ENCODE measurements around the gene CELSR1. TPM values are rescaled to one million over a fixed set of nuclear protein-coding genes. Genes with fewer than 3 reads are reported as not detected.

CELSR1 gene
- total RNA-seq, 1 experiment from 2014 or later, result 22.6 TPM

DNA sequence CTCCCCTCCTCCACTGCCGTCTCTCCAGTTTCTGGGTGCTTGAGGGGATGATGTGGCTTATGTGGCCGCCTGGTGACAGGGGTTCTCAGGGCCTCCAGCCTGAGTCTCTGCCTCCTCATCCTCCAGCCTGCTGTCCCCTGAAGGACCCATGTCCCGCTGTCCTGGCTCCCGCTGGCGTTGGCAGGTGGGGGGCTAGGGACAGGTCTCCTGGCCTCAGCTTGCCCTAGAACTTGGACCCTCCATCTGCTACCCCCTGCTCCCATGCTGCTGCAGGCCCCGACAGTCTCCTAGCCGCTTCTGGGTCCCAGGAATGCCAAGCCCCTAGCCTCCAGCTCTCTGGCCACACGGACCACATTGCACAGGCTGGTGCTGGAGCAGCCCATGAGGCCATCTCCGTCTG lies 13.9 kb upstream of the CELSR1 start:
- no peaks in the 10 kb centered on the region for H3K79me1 ChIP-seq (ENCODE audit: insufficient read depth, low read depth, low read length, poor library complexity, severe bottlenecking)
- H3K27ac Mint-ChIP-seq, result no peak overlapping the region
- H3K4me1 ChIP-seq (ENCODE audit: insufficient read depth, low read length), result no peaks in the 10 kb centered on the region
- peaks cover 4 to 6% of the 10 kb centered on the region in 2 experiments for H3K9me3 Mint-ChIP-seq
- no peak overlapping the region for H3T11ph ChIP-seq (ENCODE audit: low read length)
- no peak overlapping the region for H2BK15ac ChIP-seq (ENCODE audit: low read depth, low read length)
- no peak overlapping the region for H2BK20ac ChIP-seq (ENCODE audit: low read depth, low read length, poor library complexity, severe bottlenecking)
- H3K4me1 Mint-ChIP-seq, result peaks cover 5 to 12% of the 10 kb centered on the region in 2 experiments; a peak in 3 of 4 replicates
- no peaks in the 10 kb centered on the region for H3K79me2 ChIP-seq (ENCODE audit: insufficient read depth, low read length)
- no peaks in the 10 kb centered on the region for H3K27me3 ChIP-seq (ENCODE audit: insufficient read depth, low read length)
- H3K23ac ChIP-seq (ENCODE audit: insufficient read length, low read depth, low read length), result no peak overlapping the region
- no peaks in the 10 kb centered on the region for H3K23me2 ChIP-seq (ENCODE audit: insufficient read length, low read depth, low read length, poor library complexity, severe bottlenecking)
- no peak overlapping the region for H2AK5ac ChIP-seq (ENCODE audit: insufficient read length, low read length)
- H3K56ac ChIP-seq (ENCODE audit: insufficient read length, low read depth, low read length), result no peak overlapping the region
- no peak overlapping the region for H4K8ac ChIP-seq (replicated peaks; ENCODE audit: insufficient read length, low read depth, low read length)
- no peak overlapping the region for H3K4me3 Mint-ChIP-seq
- no peak overlapping the region for H2BK12ac ChIP-seq (ENCODE audit: insufficient read length, low read depth, low read length)
- H3K4ac ChIP-seq (ENCODE audit: low read depth, low read length), result no peak overlapping the region
- no peak overlapping the region for H2BK5ac ChIP-seq (ENCODE audit: insufficient read length, low read length)
- H3K4me2 ChIP-seq (ENCODE audit: insufficient read depth, insufficient read length, low read length), result no peak overlapping the region
- TF ChIP-seq, protein P1, sequence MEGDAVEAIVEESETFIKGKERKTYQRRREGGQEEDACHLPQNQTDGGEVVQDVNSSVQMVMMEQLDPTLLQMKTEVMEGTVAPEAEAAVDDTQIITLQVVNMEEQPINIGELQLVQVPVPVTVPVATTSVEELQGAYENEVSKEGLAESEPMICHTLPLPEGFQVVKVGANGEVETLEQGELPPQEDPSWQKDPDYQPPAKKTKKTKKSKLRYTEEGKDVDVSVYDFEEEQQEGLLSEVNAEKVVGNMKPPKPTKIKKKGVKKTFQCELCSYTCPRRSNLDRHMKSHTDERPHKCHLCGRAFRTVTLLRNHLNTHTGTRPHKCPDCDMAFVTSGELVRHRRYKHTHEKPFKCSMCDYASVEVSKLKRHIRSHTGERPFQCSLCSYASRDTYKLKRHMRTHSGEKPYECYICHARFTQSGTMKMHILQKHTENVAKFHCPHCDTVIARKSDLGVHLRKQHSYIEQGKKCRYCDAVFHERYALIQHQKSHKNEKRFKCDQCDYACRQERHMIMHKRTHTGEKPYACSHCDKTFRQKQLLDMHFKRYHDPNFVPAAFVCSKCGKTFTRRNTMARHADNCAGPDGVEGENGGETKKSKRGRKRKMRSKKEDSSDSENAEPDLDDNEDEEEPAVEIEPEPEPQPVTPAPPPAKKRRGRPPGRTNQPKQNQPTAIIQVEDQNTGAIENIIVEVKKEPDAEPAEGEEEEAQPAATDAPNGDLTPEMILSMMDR (conservative IDR thresholded peaks at IDR 0.05), result no peak
- H2BK120ac ChIP-seq (ENCODE audit: low read depth, low read length, poor library complexity, severe bottlenecking), result no peak overlapping the region
- H3K9ac ChIP-seq (ENCODE audit: extremely low read depth, insufficient read length, low read length), result no peak overlapping the region
- H3K27ac ChIP-seq (ENCODE audit: insufficient read length, low read depth, low read length), result no peak overlapping the region
- H4K20me1 ChIP-seq (ENCODE audit: control insufficient read depth, insufficient read depth, insufficient read length), result no peaks in the 10 kb centered on the region
- H3K9me3 ChIP-seq (ENCODE audit: control insufficient read depth, low read depth, low read length), result no peaks in the 10 kb centered on the region
- peaks cover 0 to 2% (median 2%) of the 10 kb centered on the region in 3 experiments; a peak in 1 of 7 replicates for H3K36me3 Mint-ChIP-seq (ENCODE audit: insufficient read depth in 1 of 3, low read depth in 3 of 3)
- DNase-seq, result no peak
- peaks cover 34% of the 10 kb centered on the region for H3K27me3 Mint-ChIP-seq (ENCODE audit: low read depth)
- H3K14ac ChIP-seq (ENCODE audit: insufficient read depth, low read length), result no peak overlapping the region
- H2AFZ ChIP-seq (ENCODE audit: low read length), result no peak overlapping the region
- no peak overlapping the region for H4K5ac ChIP-seq (ENCODE audit: insufficient read length, low read depth, low read length)
- H4K91ac ChIP-seq (ENCODE audit: insufficient read length, low read depth, low read length), result no peak overlapping the region
- H3K18ac ChIP-seq (ENCODE audit: insufficient read length, low read depth, low read length), result no peak overlapping the region
- no CpG with 5 or more reads among the region's 9 CpGs for WGBS (ENCODE audit: extremely low coverage, insufficient read length, low lambda C conversion rate)

Data from H9 (cell line).